Central memory CD4-positive, alpha-beta T cell (primary cell): Measurements from ENCODE around the gene KIF6.
"Not testable (repeated sequence)": the region's sequence is repeated elsewhere in the genome, so short reads cannot be mapped to it uniquely, and the experiment has no call there.

Experiments
- DNase-seq: peaks from one replicate; pipeline ENCODE4 v3.0.0; 2022

The KIF6 gene

DNA sequence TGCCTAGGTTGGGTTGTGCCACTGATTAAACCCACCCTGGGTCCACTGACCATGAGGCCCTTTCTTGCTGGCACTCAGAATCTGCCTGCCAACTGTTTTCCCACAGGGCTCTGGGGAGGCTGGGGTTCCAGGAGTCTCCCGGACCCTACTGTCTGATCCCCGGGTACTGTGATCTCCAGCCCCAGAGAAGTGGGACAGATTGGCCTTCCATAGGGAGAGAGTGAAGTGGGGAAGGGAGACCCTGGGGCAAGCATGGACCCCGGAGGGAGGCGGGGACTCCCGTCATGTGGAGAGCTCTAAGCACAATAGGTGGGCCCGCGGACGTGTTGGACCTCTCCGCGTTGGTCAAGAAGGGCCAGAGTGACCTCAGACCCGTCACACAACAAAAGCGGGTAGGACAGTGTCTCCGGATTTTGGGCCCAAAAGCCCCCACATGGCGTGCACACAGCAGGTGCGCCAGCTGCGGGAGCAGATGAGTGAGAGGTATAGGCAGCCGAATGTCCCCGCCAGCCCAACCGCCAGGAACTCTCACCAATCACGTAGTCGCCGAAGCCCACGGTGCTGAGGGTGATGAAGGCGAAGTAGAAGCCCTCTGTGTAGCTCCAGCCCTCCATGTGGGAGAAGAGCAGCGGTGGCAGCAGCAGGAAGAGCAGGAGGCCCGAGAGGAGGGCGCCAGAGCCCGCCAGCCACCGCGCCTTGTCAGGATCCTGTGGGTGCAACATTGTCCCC is 421.6 kb downstream of the KIF6 start:
- no peak for DNase-seq

- peak; percentile 68 for DNase-seq
Measured at GRCh38 chr6:39302669-39303424, 422.4 kb downstream of the KIF6 start.

DNA sequence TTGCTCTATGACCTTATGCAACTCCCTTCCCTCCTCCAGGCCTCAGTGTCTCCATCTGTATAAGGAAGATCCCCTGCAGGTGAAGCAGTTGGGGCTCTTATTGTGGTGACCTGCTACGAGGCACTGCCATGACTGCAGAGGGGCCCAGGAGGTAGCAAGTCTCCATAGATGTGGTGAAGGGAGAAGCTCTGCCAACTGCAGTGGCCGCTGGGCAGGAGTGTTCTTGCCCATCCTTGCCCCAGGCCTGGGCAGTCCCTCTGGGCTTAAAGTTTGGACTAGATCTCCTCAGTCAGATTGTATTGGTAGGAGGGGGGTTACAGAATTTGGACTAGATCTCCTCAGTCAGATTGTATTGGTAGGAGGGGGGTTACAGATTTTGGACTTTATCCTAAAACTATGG is 423.2 kb downstream of the KIF6 start:
- DNase-seq = no peak

DNA sequence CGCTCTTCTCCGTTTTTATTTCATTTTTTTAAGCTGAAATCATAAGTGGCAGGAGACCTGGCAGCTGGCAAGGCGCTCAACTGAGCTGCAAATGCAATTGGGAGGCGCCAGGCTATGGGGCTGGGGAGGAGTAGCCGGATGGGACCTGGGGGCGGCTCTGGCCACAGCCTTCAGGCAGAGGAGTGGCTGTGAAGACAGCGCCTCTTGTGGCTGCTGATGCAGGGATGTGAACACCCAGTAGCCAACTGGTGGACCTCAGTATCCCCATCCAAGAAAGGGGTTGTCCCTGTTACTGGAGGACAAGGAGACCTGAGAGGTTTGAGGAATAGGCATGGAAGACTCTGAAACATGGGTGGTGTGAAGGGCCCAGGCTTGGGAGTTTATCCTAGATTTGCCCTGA is 423.6 kb downstream of the KIF6 start:
- DNase-seq = no peak

DNA sequence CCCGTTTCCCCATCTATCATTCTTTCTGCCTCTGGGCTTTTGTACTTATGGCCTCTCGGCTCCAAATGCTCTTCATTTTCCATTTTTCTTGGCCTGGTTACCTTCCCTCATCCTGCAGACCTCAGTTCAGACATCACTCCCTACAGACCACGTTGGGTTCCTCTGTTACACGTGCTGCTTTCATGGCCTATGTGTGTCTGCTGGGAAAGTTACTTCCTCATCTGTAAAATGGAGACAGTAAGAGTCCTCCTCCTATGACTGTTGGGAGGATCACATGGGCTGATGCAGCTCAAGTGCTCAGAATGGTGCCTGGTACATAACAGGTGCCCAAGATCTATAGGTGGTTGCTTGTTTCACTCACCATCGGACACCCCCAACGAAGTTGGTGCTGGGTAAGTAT is 424.5 kb downstream of the KIF6 start:
- DNase-seq = no peak

DNA sequence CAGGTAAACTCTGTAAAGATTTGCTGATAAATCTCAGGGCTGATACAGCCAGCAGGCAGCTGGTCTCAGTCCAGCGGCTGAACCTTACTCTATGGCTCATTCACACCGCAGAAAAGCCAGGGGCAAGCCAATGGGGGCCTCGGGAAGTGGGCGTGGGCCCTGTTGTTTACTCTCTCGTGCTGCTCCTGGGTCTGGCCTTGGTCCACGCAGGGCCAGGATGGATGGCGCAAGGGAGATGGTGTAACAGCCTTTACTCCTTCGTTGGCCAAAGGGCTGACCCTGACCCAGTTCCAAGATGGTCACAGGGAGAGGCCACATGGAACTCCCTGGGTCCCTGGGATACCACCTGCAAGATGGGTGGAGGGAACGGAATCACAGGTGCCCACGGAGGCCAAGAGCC is 427.1 kb downstream of the KIF6 start:
- DNase-seq = no peak

DNA sequence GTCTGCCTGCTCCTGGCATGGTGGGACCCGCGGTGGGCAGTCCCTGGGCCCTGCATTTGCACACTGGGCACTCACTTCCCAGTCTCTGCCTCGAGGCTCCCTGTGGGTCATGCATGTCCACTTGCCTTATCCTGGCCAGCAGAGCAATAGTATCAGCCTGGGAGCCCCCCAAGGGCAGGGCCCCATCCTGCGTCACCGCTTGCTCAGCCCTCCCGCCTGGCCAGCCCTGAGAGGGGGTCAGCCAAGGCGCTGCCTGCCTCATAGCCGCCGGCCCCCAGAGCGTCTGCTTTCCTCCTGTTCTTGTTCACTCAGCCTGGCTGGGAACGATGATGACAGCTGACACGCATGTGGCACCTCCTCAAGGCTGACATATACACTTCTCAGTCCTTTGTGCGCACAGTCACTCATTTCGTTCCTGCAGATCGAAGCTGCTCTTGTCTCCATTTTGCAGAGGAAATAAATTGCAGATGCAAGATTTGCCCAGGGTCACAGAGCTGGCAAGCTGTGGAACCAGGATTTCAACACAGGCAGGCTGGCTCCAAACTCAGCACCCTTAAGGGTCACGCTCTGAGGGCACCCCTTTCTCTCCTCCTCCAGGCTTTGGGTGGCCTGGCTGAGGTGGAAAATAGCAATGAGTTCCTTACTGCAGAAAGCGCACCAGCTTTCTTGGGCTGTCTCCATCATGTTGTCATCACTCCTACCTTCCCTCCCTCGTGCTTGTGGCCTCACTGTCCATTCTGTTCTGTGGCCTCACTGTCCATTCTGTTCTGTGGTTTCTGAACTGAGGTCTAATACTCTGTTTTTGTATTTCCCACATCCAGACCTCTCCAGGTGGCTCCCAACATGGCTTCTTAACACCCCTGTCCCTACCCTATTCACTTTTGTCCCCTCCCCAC is 428.2 kb downstream of the KIF6 start:
- DNase-seq = no peak

DNA sequence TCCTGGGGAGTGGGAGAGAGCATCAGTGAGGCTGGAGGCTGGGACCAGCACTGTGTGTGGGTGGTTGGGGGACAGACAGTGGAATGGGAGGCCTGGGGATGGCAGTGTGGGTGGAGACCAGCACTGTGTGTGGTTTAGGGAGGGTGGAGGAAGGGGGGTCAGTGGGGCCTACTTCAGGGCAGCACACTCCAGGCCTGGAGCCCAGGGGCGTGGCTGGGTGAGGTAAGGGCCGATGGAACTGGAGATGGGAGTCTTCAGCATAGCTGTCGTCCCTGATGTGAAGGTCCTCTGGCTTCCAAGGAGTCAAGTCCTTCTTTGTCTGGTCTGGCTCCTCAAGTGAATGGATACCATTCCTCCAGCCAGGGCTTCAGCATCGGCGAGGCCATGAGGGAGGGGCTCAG is 429.6 kb downstream of the KIF6 start:
- no peak for DNase-seq

DNA sequence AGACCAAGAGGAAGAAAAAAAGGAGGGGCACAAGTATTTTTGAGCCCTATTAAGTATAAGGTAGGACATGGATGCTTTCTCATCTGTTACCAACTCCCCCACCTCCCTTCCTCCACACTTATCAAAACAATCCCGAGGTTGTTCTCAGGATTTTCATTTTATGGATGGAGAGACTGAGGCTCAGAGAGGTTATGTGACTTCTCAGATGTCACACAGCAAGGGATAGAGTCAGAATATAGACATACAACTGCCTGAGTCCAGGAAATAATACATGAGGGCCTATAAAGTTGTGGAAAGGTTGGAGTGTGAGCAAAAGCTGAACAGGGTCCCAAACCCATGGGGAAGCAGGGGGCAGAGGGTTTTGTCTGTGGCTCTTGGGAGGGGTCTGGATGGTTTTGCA is 430.3 kb downstream of the KIF6 start:
- DNase-seq = no peak

GRCh38 chr6:39294133-39294532 is 431.1 kb downstream of the KIF6 start:
- DNase-seq = no peak

GRCh38 chr6:39292637-39293036 is 432.6 kb downstream of the KIF6 start:
- no peak for DNase-seq

GRCh38 chr6:39289490-39289889 is 435.7 kb downstream of the KIF6 start:
- no peak for DNase-seq

DNA sequence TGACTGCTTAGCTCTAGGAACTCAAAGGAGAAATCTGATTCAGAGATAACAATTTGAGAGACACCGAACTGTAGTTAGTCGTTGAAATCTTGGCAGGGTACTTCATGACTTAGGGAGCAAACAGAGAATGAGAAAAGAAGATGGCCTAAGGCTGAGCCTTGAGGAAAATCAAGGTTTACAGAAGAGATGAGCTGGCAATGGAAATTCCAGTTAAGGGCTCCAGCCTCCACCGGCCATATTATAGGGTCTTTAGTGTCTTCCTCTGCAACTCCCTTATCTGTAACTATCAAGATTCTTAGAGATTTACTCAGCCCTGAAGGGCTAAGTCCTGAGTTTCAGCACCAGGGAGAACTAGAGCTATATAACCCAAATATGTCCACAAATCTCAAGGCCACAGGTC is 437.6 kb downstream of the KIF6 start:
- DNase-seq = no peak

DNA sequence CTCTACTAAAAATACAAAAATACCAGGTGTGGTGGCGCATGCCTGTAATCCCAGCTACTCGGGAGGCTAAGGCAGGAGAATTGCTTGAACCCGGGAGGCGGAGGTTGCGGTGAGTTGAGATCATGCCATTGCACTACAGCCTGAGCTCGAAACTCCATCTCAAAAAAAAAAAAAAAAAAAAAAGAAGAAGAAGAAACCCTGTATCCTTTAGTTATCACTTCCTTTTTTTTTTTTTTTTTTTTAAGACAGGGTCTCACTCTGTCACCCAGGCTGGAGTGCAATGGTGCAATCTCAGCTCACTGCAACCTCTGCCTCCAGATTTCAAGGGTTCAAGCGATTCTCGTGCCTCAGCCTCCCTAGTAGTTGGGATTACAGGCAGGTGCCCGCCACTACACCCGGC is 438.6 kb downstream of the KIF6 start:
- not testable (repeated sequence) for DNase-seq

- DNase-seq = no peak
Measured at GRCh38 chr6:39282774-39283173, 442.4 kb downstream of the KIF6 start.

DNA sequence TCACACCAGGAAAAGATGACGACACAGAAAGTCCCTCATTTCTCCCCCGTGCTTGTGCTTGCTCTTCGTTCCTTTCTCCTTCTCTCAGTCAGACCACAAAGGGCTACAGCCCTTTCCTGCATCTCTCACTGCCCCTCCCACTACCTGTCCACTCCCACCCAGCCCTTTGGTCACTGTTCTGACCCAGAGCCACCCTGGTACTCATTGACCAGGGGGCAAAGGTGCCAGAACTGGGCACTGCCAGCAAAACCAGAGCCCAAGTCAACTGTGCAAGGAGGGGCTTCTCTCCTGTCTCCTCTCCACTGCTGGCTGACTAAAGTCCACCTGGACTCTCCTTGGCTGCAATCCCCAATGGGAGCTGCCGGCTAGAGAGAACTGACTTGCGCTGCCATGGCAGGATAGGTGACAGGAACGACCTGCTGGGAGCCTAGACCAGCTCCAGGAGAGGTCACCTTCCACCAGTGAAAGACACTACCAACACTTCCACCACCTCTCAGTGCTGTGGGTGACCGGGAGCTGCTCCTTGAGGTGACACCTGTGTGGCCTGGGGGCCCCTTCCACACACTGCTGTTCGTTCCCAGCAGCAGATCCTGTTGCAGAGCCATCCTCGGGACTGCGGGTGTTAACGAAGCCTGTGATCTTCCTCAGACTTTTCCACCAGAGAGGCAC is 443.8 kb downstream of the KIF6 start:
- DNase-seq = no peak

DNA sequence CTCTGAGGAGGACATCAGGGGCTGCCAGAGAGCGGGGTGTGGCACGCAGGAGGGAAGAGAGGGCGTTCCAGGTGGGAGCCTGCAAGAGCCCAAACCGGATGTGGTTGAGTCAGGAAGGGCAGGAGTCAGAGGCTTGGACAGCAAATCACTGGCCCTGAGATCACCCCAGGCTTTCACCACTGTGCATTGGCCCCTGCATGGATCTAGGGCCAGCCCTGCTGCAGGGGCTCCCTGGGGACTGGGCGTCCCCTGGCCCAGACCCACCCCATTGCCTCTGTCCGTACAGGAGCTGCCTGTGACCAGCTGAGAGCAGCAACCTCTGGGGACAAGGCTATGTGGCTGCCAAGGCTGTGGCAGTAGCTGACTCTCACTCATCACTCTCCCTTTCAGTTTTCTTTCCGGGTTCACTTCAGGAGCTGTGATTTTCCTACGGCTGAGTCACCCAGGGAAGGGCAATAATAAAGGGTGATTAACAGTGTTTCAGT is 444.9 kb downstream of the KIF6 start:
- no peak for DNase-seq
